ENCODE measurements around the gene VWA8.

DNA sequence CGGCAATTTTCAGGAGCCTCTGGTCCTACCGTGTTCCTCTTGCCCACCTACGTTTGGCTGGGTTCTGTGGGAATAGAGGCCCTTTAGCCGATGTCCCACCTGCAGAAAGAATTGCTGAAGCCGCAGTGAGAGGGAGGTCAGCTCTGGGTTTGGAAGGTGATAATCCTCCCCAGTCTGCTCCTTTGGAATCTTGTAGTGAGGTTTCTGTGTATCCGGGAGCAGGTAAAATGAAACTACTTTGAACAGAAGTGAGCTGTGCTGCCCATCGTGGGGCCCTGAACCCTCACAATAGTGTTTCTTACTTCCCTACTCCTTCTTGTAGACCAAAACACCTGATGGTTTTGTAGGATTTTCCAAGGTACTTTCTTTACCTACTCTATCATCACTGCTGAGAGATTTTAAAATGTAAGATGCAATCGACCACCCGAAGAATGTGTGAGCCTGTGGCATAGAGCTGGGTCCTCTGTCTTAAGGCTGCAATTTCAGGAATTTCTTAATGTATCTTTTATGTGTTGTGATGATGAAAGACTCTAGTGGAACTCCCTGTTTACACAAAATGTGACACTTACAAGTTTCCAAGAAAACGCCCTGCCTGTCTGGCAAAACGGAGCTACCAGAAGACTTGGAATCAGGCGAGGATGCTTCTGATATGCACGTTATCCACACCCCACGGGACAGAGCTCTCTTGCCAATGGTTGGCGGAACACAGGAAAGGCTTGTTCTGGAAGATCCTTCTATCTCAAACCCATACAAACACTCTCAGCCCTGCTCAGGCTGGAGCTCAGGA lies 427.4 kb downstream of the VWA8 start:
- TF ChIP-seq, protein P1, sequence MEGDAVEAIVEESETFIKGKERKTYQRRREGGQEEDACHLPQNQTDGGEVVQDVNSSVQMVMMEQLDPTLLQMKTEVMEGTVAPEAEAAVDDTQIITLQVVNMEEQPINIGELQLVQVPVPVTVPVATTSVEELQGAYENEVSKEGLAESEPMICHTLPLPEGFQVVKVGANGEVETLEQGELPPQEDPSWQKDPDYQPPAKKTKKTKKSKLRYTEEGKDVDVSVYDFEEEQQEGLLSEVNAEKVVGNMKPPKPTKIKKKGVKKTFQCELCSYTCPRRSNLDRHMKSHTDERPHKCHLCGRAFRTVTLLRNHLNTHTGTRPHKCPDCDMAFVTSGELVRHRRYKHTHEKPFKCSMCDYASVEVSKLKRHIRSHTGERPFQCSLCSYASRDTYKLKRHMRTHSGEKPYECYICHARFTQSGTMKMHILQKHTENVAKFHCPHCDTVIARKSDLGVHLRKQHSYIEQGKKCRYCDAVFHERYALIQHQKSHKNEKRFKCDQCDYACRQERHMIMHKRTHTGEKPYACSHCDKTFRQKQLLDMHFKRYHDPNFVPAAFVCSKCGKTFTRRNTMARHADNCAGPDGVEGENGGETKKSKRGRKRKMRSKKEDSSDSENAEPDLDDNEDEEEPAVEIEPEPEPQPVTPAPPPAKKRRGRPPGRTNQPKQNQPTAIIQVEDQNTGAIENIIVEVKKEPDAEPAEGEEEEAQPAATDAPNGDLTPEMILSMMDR (IDR thresholded peaks at IDR 0.05; ENCODE audit: low read depth, low read length) = no peak
- no peak for TF ChIP-seq MYC (IDR thresholded peaks at IDR 0.05; ENCODE audit: low read depth, low read length)

Measured in NB4 (cell line).